Measurements from ENCODE around the gene PCDHGA12.
"Not testable (repeated sequence)": the region's sequence is repeated elsewhere in the genome, so short reads cannot be mapped to it uniquely, and the experiment has no call there.

PCDHGA12 gene

GRCh38 chr5:141407790-141408505 lies 22.4 kb upstream of the PCDHGA12 start, which contains the start of gene PCDHGB6:
TSS of gene PCDHGB6 (plus strand) at chr5:141408021. CDS start at chr5:141408203, 182 bp downstream.
- peak; percentile 28 for DNase-seq (ENCODE audit: low read depth)

DNA sequence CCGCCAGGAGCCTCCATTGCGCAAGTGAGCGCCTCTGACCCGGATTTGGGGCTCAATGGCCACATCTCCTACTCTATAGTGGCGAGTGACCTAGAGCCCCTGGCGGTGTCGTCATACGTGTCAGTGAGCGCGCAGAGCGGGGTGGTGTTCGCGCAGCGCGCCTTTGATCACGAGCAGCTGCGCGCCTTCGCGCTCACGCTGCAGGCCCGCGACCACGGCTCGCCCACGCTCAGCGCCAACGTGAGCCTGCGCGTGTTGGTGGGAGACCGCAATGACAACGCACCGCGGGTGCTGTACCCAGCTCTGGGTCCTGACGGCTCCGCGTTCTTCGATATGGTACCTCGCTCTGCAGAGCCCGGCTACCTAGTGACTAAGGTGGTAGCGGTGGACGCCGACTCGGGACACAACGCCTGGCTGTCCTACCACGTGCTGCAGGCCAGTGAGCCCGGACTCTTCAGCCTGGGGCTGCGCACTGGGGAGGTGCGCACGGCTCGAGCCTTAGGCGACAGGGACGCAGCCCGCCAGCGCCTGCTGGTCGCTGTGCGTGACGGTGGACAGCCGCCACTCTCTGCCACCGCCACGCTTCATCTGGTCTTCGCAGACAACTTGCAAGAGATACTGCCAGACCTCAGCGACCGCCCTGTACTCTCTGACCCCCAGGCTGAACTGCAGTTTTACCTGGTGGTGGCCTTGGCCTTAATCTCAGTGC lies 20.6 kb upstream of the PCDHGA12 start:
- no peak for DNase-seq (ENCODE audit: low read depth)

GRCh38 chr5:141411575-141411974 lies 18.7 kb upstream of the PCDHGA12 start:
- no peak for DNase-seq (ENCODE audit: low read depth)

DNA sequence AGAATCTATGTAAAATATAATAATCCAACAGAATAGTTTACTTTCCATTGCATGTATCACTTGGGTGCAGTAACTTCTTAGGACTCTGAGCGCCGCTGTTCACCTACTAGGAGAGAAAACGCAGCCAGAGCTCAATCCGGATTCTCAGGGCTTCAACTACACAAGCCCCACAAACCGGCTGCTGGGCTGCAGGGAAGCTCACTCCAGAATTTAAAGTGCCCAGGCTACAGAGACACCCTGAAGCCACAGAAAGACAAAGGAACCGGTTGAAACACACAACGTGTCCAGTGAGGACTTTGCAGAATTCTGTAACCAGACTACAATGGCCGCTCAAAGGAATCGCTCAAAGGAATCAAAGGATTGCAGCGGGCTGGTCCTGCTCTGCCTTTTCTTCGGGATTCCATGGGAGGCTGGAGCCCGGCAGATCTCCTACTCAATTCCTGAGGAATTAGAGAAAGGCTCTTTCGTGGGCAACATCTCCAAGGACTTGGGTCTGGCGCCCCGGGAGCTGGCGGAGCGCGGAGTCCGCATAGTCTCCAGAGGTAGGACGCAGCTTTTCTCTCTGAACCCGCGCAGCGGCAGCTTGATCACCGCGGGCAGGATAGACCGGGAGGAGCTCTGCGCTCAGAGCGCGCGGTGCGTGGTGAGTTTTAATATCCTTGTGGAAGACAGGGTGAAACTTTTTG lies 17.3 kb upstream of the PCDHGA12 start, which contains the start of gene PCDHGA10:
PCDHGA10 (plus strand) TSS at position 134 of the 686 bp plus-strand sequence; CDS start at position 323, 189 bp downstream.
- DNase-seq (ENCODE audit: low read depth), result peak; percentile 72

GRCh38 chr5:141413540-141414069 lies 16.7 kb upstream of the PCDHGA12 start:
- no peak for DNase-seq (ENCODE audit: low read depth)

- not testable (repeated sequence) for DNase-seq (ENCODE audit: low read depth)
These were observed 15.6 kb upstream of the PCDHGA12 start for GRCh38 chr5:141414548-141415274.

DNA sequence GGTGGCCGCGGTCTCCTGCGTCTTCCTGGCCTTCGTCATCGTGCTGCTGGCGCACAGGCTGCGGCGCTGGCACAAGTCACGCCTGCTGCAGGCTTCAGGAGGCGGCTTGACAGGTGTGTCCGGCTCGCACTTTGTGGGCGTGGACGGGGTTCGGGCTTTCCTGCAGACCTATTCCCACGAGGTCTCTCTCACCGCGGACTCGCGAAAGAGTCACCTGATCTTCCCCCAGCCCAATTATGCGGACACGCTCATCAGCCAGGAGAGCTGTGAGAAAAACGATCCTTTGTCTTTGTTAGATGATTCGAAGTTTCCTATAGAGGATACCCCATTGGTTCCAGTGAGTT lies 15.1 kb upstream of the PCDHGA12 start:
- DNase-seq (ENCODE audit: low read depth), result not testable (repeated sequence)

GRCh38 chr5:141417494-141418172 lies 12.7 kb upstream of the PCDHGA12 start, which contains the start of gene PCDHGB7:
TSS of gene PCDHGB7 (plus strand) at chr5:141417677. CDS start at chr5:141417860, 183 bp downstream.
- DNase-seq (ENCODE audit: low read depth), result peak; percentile 80

DNA sequence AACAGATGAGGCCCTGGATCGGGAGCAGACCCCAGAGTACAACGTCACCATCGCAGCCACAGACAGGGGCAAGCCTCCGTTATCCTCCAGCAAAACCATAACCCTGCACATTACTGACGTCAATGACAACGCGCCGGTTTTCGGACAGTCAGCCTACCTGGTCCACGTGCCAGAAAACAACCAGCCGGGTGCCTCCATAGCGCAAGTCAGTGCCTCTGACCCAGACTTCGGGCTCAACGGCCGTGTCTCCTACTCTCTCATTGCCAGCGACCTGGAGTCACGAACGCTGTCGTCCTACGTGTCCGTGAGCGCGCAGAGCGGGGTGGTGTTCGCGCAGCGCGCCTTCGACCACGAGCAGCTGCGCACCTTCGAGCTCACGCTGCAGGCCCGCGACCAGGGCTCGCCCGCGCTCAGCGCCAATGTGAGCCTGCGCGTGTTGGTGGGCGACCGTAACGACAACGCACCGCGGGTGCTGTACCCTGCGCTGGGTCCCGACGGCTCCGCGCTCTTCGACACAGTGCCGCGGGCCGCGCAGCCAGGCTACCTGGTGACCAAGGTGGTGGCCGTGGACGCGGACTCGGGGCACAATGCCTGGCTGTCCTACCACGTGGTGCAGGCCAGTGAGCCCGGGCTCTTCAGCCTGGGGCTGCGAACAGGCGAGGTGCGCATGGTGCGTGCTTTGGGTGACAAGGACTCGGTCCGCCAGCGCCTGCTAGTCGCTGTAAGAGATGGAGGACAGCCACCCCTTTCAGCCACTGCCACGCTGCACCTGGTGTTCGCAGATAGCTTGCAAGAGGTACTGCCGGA lies 11.0 kb upstream of the PCDHGA12 start:
- DNase-seq (ENCODE audit: low read depth), result no peak

- peak; percentile 14 for DNase-seq (ENCODE audit: low read depth)
These were observed 9.3 kb upstream of the PCDHGA12 start, which contains the start of gene PCDHGA11 for GRCh38 chr5:141420855-141421488. TSS of gene PCDHGA11 (plus strand) at chr5:141421051. CDS start at chr5:141421228, 177 bp downstream.

GRCh38 chr5:141421489-141421855 lies 8.8 kb upstream of the PCDHGA12 start:
- no peak for DNase-seq (ENCODE audit: low read depth)

GRCh38 chr5:141422742-141423291 lies 7.5 kb upstream of the PCDHGA12 start:
- DNase-seq (ENCODE audit: low read depth), result no peak

GRCh38 chr5:141427783-141428426 lies 2.4 kb upstream of the PCDHGA12 start:
- no peak for DNase-seq (ENCODE audit: low read depth)

- no peak for DNase-seq (ENCODE audit: low read depth)
These were observed 979 bp downstream of the PCDHGA12 start for GRCh38 chr5:141431286-141431685.

DNA sequence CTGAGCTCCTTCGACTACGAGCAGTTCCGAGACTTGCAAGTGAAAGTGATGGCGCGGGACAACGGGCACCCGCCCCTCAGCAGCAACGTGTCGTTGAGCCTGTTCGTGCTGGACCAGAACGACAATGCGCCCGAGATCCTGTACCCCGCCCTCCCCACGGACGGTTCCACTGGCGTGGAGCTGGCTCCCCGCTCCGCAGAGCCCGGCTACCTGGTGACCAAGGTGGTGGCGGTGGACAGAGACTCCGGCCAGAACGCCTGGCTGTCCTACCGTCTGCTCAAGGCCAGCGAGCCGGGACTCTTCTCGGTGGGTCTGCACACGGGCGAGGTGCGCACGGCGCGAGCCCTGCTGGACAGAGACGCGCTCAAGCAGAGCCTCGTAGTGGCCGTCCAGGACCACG lies 2.0 kb downstream of the PCDHGA12 start:
- not testable (repeated sequence) for DNase-seq (ENCODE audit: low read depth)

DNA sequence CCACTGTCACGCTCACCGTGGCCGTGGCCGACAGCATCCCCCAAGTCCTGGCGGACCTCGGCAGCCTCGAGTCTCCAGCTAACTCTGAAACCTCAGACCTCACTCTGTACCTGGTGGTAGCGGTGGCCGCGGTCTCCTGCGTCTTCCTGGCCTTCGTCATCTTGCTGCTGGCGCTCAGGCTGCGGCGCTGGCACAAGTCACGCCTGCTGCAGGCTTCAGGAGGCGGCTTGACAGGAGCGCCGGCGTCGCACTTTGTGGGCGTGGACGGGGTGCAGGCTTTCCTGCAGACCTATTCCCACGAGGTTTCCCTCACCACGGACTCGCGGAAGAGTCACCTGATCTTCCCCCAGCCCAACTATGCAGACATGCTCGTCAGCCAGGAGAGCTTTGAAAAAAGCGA lies 2.4 kb downstream of the PCDHGA12 start:
- DNase-seq (ENCODE audit: low read depth), result not testable (repeated sequence)

- peak; percentile 43 for DNase-seq (ENCODE audit: low read depth)
These were observed 3.7 kb downstream of the PCDHGA12 start for GRCh38 chr5:141434006-141434405.

DNA sequence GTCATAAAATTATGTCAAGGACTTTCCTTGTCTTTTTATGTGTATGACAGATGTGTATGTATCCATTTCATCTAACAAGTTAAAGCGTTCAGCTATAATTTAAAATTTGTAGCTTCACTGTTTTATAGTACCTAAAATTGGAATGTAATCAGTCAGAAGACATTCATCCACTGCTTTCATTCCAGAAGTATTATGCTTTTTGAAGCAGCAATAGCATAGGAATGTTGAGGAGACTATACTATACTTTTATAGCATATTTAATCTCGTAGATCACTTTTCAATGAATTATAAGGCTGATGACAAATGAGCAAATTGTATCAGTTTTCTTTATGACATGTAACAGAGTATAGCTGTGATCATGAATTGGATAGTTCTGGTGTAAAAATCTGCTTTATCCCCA lies 6.9 kb downstream of the PCDHGA12 start:
- peak; percentile 50 for DNase-seq (ENCODE audit: low read depth)

Data from EH (cell line).